Neural cell (in vitro differentiated cells): ENCODE measurements around the gene PTPRD.

Experiments used
- CTCF ChIP-seq: fragments of 450-650 bp; IDR thresholded peaks from 2 replicates; pipeline ENCODE4 v1.5.1; 2014; ENCODE audit warnings: antibody characterized with exemption, mild to moderate bottlenecking, moderate library complexity; ENCODE audit not compliant: poor library complexity, severe bottlenecking
- EP300 ChIP-seq: fragments of 450-650 bp; conservative IDR thresholded peaks from 2 replicates; pipeline ENCODE4 v1.6.1; 2014; ENCODE audit warnings: antibody characterized with exemption, mild to moderate bottlenecking, moderate library complexity; ENCODE audit not compliant: poor library complexity, severe bottlenecking
- MXI1 ChIP-seq: fragments of 450-650 bp; conservative IDR thresholded peaks from 2 replicates; pipeline ENCODE4 v1.6.1; 2014; ENCODE audit warnings: antibody characterized with exemption, mild to moderate bottlenecking; ENCODE audit not compliant: poor library complexity, severe bottlenecking
- POLR2AphosphoS5 ChIP-seq: IDR thresholded peaks from 2 replicates; pipeline ENCODE4 v1.6.1; 2012
- RAD21 ChIP-seq: fragments of 450-650 bp; conservative IDR thresholded peaks from 2 replicates; pipeline ENCODE4 v1.6.1; 2014; ENCODE audit warnings: antibody characterized with exemption, mild to moderate bottlenecking, moderate library complexity
- REST ChIP-seq: IDR thresholded peaks from 2 replicates; pipeline ENCODE4 v1.6.1; 2012; ENCODE audit warnings: borderline replicate concordance
- SMC3 ChIP-seq: fragments of 450-650 bp; conservative IDR thresholded peaks from 2 replicates; pipeline ENCODE4 v1.6.1; 2014; ENCODE audit warnings: antibody characterized with exemption, mild to moderate bottlenecking, moderate library complexity; ENCODE audit not compliant: poor library complexity
- TAF1 ChIP-seq: IDR thresholded peaks from 2 replicates; pipeline ENCODE4 v1.6.1; 2012; ENCODE audit warnings: low read depth

- TF ChIP-seq RAD21 (no peak), POLR2AphosphoS5 (no peak), EP300 (no peak), CTCF (no peak), SMC3 (no peak), MXI1 (no peak), REST (peak; percentile 9), TAF1 (no peak)
Observed at GRCh38 chr9:9679433-9679832, 933.4 kb downstream of the PTPRD start.
